ENCODE results near the gene RBM14. TPM values are rescaled to one million over a fixed set of nuclear protein-coding genes. Genes with fewer than 3 reads are reported as not detected.
A peak's percentile ranks its signal among the peaks of the same experiment; 100 is the strongest.

RBM14 gene
- polyA plus RNA-seq, 3 donors = 21.9 to 46.7 (median 42.6) TPM

DNA sequence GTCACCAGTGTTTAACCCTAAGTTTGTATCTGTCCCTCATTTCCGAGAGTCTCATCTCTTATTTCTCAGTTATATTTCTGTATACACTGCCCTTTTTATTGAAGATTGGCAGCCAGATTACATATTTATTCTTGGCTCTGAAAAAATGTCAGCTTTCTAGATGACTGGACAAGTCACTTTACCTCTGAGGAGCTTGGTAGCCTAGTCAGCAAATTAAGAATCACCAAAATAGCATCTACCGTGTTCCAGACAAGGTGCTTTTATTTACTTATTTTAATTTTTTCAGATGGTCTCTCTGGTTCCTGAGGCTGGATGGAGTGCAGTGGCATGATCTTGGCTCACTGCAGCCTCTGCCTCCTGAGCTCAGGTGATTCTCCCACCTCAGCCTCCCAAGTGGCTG lies 16.5 kb downstream of the RBM14 start:
- TF ChIP-seq, protein P1, sequence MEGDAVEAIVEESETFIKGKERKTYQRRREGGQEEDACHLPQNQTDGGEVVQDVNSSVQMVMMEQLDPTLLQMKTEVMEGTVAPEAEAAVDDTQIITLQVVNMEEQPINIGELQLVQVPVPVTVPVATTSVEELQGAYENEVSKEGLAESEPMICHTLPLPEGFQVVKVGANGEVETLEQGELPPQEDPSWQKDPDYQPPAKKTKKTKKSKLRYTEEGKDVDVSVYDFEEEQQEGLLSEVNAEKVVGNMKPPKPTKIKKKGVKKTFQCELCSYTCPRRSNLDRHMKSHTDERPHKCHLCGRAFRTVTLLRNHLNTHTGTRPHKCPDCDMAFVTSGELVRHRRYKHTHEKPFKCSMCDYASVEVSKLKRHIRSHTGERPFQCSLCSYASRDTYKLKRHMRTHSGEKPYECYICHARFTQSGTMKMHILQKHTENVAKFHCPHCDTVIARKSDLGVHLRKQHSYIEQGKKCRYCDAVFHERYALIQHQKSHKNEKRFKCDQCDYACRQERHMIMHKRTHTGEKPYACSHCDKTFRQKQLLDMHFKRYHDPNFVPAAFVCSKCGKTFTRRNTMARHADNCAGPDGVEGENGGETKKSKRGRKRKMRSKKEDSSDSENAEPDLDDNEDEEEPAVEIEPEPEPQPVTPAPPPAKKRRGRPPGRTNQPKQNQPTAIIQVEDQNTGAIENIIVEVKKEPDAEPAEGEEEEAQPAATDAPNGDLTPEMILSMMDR (IDR thresholded peaks at IDR 0.05) = no peak
- Histone ChIP-seq H3K4me1 (ENCODE audit: control insufficient read depth in 1 of 2, insufficient read depth in 2 of 2, low read length in 2 of 2) (peaks cover 8 to 10% of the 10 kb centered on the region in 2 donors), H3K27me3 (ENCODE audit: control insufficient read depth in 2 of 2, insufficient read depth in 2 of 2, low read length in 2 of 2) (no peaks in the 10 kb centered on the region), H3K4me3 (replicated peaks in 1 of 3; ENCODE audit: low read depth in 2 of 3, low read length in 3 of 3) (no peak overlapping the region), H3K36me3 (replicated peaks in 1 of 2; ENCODE audit: control insufficient read depth in 1 of 2, insufficient read depth in 2 of 2, low read length in 2 of 2) (peaks cover 36 to 54% of the 10 kb centered on the region in 2 donors), H3K27ac (ENCODE audit: low read depth in 1 of 2, low read length in 2 of 2) (no peak overlapping the region), H3K79me2 (ENCODE audit: insufficient read depth, low read length) (peaks cover 100% of the 10 kb centered on the region), H2AFZ (ENCODE audit: insufficient read depth, low read depth, low read length, poor library complexity, severe bottlenecking) (no peak overlapping the region), H4K20me1 (ENCODE audit: insufficient read depth, low read length) (peaks cover 81% of the 10 kb centered on the region), H3K9me3 (replicated peaks in 1 of 2; ENCODE audit: control insufficient read depth in 1 of 2, insufficient read depth in 1 of 2, low read length in 2 of 2) (no peaks in the 10 kb centered on the region), H3K4me2 (replicated peaks; ENCODE audit: extremely low read depth, low read length, poor library complexity, severe bottlenecking) (no peak overlapping the region), H3K9ac (ENCODE audit: insufficient read depth, low read length, poor library complexity, severe bottlenecking) (no peak overlapping the region)
- Mint-ChIP-seq H3K36me3 (peaks cover 32 to 55% of the 10 kb centered on the region in 2 donors), H3K4me3 (no peak overlapping the region), H3K9me3 (peaks cover 0 to 2% (median 0%) of the 10 kb centered on the region in 7 donors), H3K27me3 (ENCODE audit: low read depth in 3 of 3) (no peaks in the 10 kb centered on the region), H3K27ac (no peak overlapping the region), H3K4me1 (peaks cover 9% of the 10 kb centered on the region)
- DNase-seq = no peak
- intact Hi-C loops (cut with micrococcal nuclease) = no loop called here
- WGBS (ENCODE audit: insufficient coverage) = no CpG with 5 or more reads among the region's 2 CpGs

- no peaks in the 10 kb centered on the region for H3K9me3 ChIP-seq (replicated peaks in 1 of 2; ENCODE audit: control insufficient read depth in 1 of 2, insufficient read depth in 1 of 2, low read length in 2 of 2)
- H3K36me3 Mint-ChIP-seq = peaks cover 24 to 51% of the 10 kb centered on the region in 2 donors
- peaks cover 0 to 2% (median 0%) of the 10 kb centered on the region in 7 donors for H3K9me3 Mint-ChIP-seq
- H3K79me2 ChIP-seq (ENCODE audit: insufficient read depth, low read length) = peaks cover 96% of the 10 kb centered on the region
- peaks cover 35 to 36% of the 10 kb centered on the region in 2 donors for H3K4me1 ChIP-seq (ENCODE audit: control insufficient read depth in 1 of 2, insufficient read depth in 2 of 2, low read length in 2 of 2)
- H2AFZ ChIP-seq (ENCODE audit: insufficient read depth, low read depth, low read length, poor library complexity, severe bottlenecking) = no peak overlapping the region
- peak overlapping the region in 3 of 7 donors; percentile 3 to 63 (median 25) for H3K27ac Mint-ChIP-seq
- DNase-seq = no peak
- TF ChIP-seq, protein P1 (IDR thresholded peaks at IDR 0.05) = no peak
- WGBS (ENCODE audit: insufficient coverage) = 94% methylated on average over 2 of the region's 3 CpGs
- H3K27me3 Mint-ChIP-seq (ENCODE audit: low read depth in 3 of 3) = no peaks in the 10 kb centered on the region
- no peaks in the 10 kb centered on the region for H3K27me3 ChIP-seq (ENCODE audit: control insufficient read depth in 2 of 2, insufficient read depth in 2 of 2, low read length in 2 of 2)
- peaks cover 26 to 45% of the 10 kb centered on the region in 2 donors for H3K36me3 ChIP-seq (replicated peaks in 1 of 2; ENCODE audit: control insufficient read depth in 1 of 2, insufficient read depth in 2 of 2, low read length in 2 of 2)
- peak overlapping the region in 1 of 2 donors; percentile 46 for H3K27ac ChIP-seq (ENCODE audit: low read depth in 1 of 2, low read length in 2 of 2)
- H3K4me2 ChIP-seq (replicated peaks; ENCODE audit: extremely low read depth, low read length, poor library complexity, severe bottlenecking) = no peak overlapping the region
- no peak overlapping the region for H3K9ac ChIP-seq (ENCODE audit: insufficient read depth, low read length, poor library complexity, severe bottlenecking)
- H4K20me1 ChIP-seq (ENCODE audit: insufficient read depth, low read length) = peaks cover 75% of the 10 kb centered on the region
- intact Hi-C loops (cut with micrococcal nuclease) = loop anchor here in 1 of 2 donors (5.0 kb wide), 1 partner anchor 41 kb away; the partner anchor contains the start of gene RBM4B
- no peak overlapping the region for H3K4me3 ChIP-seq (replicated peaks in 1 of 3; ENCODE audit: low read depth in 2 of 3, low read length in 3 of 3)
- H3K4me1 Mint-ChIP-seq = peaks cover 33% of the 10 kb centered on the region
- H3K4me3 Mint-ChIP-seq = no peak overlapping the region
These were observed 20.0 kb downstream of the RBM14 start for GRCh38 chr11:66636411-66636810.

Measured in CD14-positive monocyte (primary cell).